Measurements from ENCODE around the gene SLC40A1.

The SLC40A1 gene

GRCh38 chr2:189534854-189535832 is 45.4 kb downstream of the SLC40A1 start:
- H3K4me3 ChIP-seq (replicated peaks; ENCODE audit: low read depth, low read length) = no peak overlapping the region
- TF ChIP-seq, protein P1, sequence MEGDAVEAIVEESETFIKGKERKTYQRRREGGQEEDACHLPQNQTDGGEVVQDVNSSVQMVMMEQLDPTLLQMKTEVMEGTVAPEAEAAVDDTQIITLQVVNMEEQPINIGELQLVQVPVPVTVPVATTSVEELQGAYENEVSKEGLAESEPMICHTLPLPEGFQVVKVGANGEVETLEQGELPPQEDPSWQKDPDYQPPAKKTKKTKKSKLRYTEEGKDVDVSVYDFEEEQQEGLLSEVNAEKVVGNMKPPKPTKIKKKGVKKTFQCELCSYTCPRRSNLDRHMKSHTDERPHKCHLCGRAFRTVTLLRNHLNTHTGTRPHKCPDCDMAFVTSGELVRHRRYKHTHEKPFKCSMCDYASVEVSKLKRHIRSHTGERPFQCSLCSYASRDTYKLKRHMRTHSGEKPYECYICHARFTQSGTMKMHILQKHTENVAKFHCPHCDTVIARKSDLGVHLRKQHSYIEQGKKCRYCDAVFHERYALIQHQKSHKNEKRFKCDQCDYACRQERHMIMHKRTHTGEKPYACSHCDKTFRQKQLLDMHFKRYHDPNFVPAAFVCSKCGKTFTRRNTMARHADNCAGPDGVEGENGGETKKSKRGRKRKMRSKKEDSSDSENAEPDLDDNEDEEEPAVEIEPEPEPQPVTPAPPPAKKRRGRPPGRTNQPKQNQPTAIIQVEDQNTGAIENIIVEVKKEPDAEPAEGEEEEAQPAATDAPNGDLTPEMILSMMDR (IDR thresholded peaks at IDR 0.05; ENCODE audit: insufficient read depth, low read length, poor library complexity, severe bottlenecking) = no peak
- no peak for DNase-seq (ENCODE audit: extremely low read depth, insufficient read length)
- H3K36me3 ChIP-seq (ENCODE audit: control insufficient read depth, insufficient read depth, low read length) = no peaks in the 10 kb centered on the region
- H3K27me3 ChIP-seq (replicated peaks; ENCODE audit: control insufficient read depth, insufficient read depth, low read length) = no peaks in the 10 kb centered on the region

- TF ChIP-seq, protein P1 (IDR thresholded peaks at IDR 0.05; ENCODE audit: insufficient read depth, low read length, poor library complexity, severe bottlenecking) = no peak
- no peak for DNase-seq (ENCODE audit: extremely low read depth, insufficient read length)
- Histone ChIP-seq H3K27me3 (replicated peaks; ENCODE audit: control insufficient read depth, insufficient read depth, low read length) (no peaks in the 10 kb centered on the region), H3K36me3 (ENCODE audit: control insufficient read depth, insufficient read depth, low read length) (no peaks in the 10 kb centered on the region), H3K4me3 (replicated peaks; ENCODE audit: low read depth, low read length) (no peak overlapping the region)
Observed at GRCh38 chr2:189533288-189534035, 47.1 kb downstream of the SLC40A1 start.

DNA sequence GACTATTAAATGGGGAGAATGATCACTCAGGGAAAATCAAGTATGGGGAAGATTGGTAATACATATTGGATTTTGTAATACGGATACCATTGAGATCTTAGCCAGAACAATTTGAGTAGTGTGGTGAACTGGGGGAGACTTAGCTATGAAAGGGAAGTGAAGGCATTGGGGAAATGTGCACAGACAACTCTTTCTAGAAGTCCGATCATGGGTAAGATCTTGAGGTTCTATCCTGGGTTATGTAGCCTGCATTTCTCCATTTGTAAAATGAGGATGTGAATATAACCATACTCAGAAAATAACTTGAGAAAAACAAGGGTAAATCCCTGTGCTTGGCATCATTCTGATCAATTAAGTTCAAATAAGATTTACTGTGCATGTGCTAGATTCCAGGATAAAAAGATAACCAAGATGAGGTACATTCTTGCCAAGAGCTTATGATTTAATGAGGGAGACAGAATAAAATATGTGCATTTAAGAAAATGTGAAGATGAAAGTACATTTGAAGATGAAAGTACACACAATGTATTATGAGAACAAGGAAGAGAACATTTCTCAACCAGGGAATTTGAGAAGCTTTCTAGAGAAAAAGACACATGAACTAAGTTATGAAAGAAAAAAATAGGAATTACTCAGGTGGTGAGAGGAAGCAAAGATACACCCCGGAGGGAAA is 49.5 kb downstream of the SLC40A1 start:
- TF ChIP-seq, protein P1 (IDR thresholded peaks at IDR 0.05; ENCODE audit: insufficient read depth, low read length, poor library complexity, severe bottlenecking) = no peak
- Histone ChIP-seq H3K36me3 (ENCODE audit: control insufficient read depth, insufficient read depth, low read length) (no peaks in the 10 kb centered on the region), H3K27me3 (replicated peaks; ENCODE audit: control insufficient read depth, insufficient read depth, low read length) (no peaks in the 10 kb centered on the region), H3K4me3 (replicated peaks; ENCODE audit: low read depth, low read length) (no peak overlapping the region)
- no peak for DNase-seq (ENCODE audit: extremely low read depth, insufficient read length)

GRCh38 chr2:189528617-189529016 is 52.0 kb downstream of the SLC40A1 start:
- TF ChIP-seq, protein P1 (IDR thresholded peaks at IDR 0.05; ENCODE audit: insufficient read depth, low read length, poor library complexity, severe bottlenecking) = no peak
- no peak for DNase-seq (ENCODE audit: extremely low read depth, insufficient read length)

DNA sequence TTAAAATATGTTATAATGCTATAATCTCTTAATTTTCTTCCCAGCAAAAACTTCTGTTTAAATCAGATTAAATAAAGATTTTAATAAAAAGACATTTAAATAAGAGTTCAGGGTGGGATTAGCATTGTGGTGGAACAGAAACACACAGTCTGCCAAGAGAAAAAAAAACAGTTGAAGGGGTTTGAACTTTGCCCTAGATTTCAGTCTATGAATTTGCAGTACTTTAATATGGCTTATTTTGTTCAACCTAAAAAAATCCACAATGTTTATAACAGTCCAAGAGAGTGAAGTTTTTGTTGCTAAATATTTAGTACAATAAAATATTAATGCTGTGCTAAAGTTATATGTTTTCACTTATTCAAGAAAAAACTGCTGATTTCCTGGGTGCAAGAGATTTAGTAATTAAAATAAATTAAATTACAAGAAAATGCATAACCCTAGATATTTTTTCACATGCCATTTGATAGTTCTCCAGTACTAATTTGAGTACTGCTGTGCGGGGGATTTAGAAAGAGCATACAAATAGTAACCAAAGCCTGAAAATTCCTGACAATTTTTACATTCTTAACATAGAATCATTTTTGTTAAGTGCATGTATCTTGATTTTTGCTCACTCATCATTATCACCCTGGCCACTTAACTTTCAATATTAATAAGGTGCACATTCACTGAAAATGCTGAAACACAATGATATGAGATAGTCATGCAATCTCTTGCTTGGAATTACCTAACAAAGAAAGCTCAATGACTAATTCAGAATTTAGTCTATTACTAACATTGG is 52.6 kb downstream of the SLC40A1 start:
- Histone ChIP-seq H3K27me3 (replicated peaks; ENCODE audit: control insufficient read depth, insufficient read depth, low read length) (no peaks in the 10 kb centered on the region), H3K36me3 (ENCODE audit: control insufficient read depth, insufficient read depth, low read length) (no peaks in the 10 kb centered on the region), H3K4me3 (replicated peaks; ENCODE audit: low read depth, low read length) (no peak overlapping the region)
- no peak for DNase-seq (ENCODE audit: extremely low read depth, insufficient read length)
- TF ChIP-seq, protein P1 (IDR thresholded peaks at IDR 0.05; ENCODE audit: insufficient read depth, low read length, poor library complexity, severe bottlenecking) = no peak

More at GRCh38 chr2:189528617-189529016, 52.0 kb downstream of the SLC40A1 start:
- Histone ChIP-seq H3K36me3 (ENCODE audit: control insufficient read depth, insufficient read depth, low read length) (no peaks in the 10 kb centered on the region), H3K4me3 (replicated peaks; ENCODE audit: low read depth, low read length) (no peak overlapping the region), H3K27me3 (replicated peaks; ENCODE audit: control insufficient read depth, insufficient read depth, low read length) (no peaks in the 10 kb centered on the region)

Data from GM06990 (cell line).